Liver (tissue), 3 donors: ENCODE results near the gene ERMAP.

Experiments used
- CTCF ChIP-seq: fragments of 150-350 bp; IDR thresholded peaks from 2 replicates; pipeline ENCODE4 v1.5.1; 2017; ENCODE audit warnings: improper control_type of control experiment, low read depth, low read length; ENCODE audit not compliant: missing input control
- EGR1 ChIP-seq, 2 donors: IDR thresholded peaks; 2 replicates each; pipeline ENCODE4 v1.6.1; 2016 to 2018; ENCODE audit warnings: antibody characterized with exemption in 2 of 2, low read depth in 2 of 2
- JUND ChIP-seq, 2 donors: IDR thresholded peaks; 2 replicates each; pipeline ENCODE4 v1.6.1; 2016; ENCODE audit warnings: antibody characterized with exemption in 2 of 2
- RAD21 ChIP-seq, 2 donors: IDR thresholded peaks; 2 replicates each; pipeline ENCODE4 v1.6.1; 2016; ENCODE audit warnings: antibody characterized with exemption in 2 of 2, mild to moderate bottlenecking in 2 of 2
- SP1 ChIP-seq: IDR thresholded peaks from 2 replicates; pipeline ENCODE4 v1.6.1; 2018; ENCODE audit warnings: antibody characterized with exemption, mild to moderate bottlenecking
- YY1 ChIP-seq: IDR thresholded peaks from 2 replicates; pipeline ENCODE4 v1.6.1; 2016; ENCODE audit warnings: antibody characterized with exemption, mild to moderate bottlenecking
- donor health status: healthy.
- donor health status: healthy.

GRCh38 chr1:42877380-42877779 lies 60.5 kb downstream of the ERMAP start:
- TF ChIP-seq CTCF (no peak), RAD21 (IDR thresholded peaks at IDR 0.05) (no peak), YY1 (no peak), EGR1 (IDR thresholded peaks at IDR 0.05; ENCODE audit: low read depth in 2 of 2) (no peak), JUND (IDR thresholded peaks at IDR 0.05) (no peak), SP1 (no peak)
